Ascending aorta (tissue), 2 donors: ENCODE measurements around the gene PRAMEF20. TPM values are rescaled to one million over a fixed set of nuclear protein-coding genes. Genes with fewer than 3 reads are reported as not detected.

Source experiments
- DNase-seq, 2 donors: peaks; one replicate each; pipeline ENCODE4 v3.0.0-alpha.2; 2019; ENCODE audit warnings: low spot score in 2 of 2
- H3K27ac ChIP-seq, 2 donors: fragments of 200-600 bp; sonication (generic); one replicate each; pipeline ENCODE4 v1.5.1; 2016 to 2017; ENCODE audit warnings: mild to moderate bottlenecking in 1 of 2
- H3K27me3 ChIP-seq: fragments of 200-600 bp; sonication (generic); one replicate; pipeline ENCODE4 v1.5.1; 2017
- H3K36me3 ChIP-seq, 2 donors: fragments of 200-600 bp; sonication (generic); one replicate each; pipeline ENCODE4 v1.5.1; 2016
- H3K4me1 ChIP-seq, 2 donors: fragments of 200-600 bp; sonication (generic); one replicate each; pipeline ENCODE4 v1.5.1; 2016 to 2017; ENCODE audit warnings: mild to moderate bottlenecking in 1 of 2
- H3K4me3 ChIP-seq, 2 donors: fragments of 200-600 bp; sonication (generic); one replicate each; pipeline ENCODE4 v1.5.1; 2016 to 2017; ENCODE audit warnings: mild to moderate bottlenecking in 1 of 2
- H3K9me3 ChIP-seq, 2 donors: fragments of 200-600 bp; sonication (generic); one replicate each; pipeline ENCODE4 v1.5.1; 2016
- CTCF ChIP-seq, 3 experiments: fragments of 200-600 bp in 2 of 3; fragments of 450-650 bp in 1 of 3; sonication (generic) in 2 of 3; IDR thresholded peaks; one replicate each; pipeline ENCODE4 v1.5.1; 2016 to 2019; ENCODE audit warnings: antibody characterized with exemption in 3 of 3, mild to moderate bottlenecking in 1 of 3, moderate library complexity in 1 of 3
- intact Hi-C: fragments of 100-400 bp; cut with DNase I; formaldehyde crosslinking; loops from one replicate; pipeline ENCODE4 v1.15.1; 2023
- total RNA-seq: library from RNA; depleted of rRNA; stranded (reverse); fragments of >200 nt; gene quantifications from one replicate; pipeline ENCODE4 v1.1.0, GENCODE V29; 2016

PRAMEF20 gene
- total RNA-seq, 1 donor from 2014 or later, result not detected

DNA sequence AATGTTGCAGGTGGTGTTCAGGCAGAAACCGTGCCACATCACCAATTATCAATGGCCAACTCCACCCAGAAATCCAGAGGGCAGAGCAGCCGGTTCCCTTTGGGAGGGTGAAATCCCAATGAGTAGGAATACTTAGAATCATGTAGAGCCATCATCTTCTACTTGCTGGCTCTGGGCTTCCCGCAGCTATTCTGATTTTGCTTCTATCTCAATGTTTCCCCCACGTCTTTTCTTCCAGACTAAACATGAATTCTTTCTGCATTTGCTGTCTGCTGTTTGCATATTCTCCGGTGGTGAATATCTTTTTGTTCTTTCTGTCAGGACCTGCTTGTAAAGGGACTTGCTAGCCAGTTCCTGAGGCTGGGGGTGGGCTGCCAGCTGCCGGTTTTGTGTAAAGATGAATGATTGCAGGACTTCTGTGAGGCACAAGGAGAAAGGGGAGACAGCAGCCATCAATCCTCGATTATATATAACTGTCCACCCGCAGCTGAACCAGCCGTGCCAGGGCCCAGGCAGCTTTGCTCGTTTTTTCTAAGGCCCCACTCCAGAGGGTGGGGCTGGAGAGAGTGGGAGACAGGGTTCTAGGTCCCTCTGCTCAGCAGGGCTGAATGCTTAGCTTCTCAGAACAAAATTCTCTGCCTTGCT, 33.2 kb downstream of the PRAMEF20 start:
- no peak for DNase-seq
- H3K27ac ChIP-seq, result no peak overlapping the region
- H3K27me3 ChIP-seq, result no peaks in the 10 kb centered on the region
- no peak for TF ChIP-seq CTCF (IDR thresholded peaks at IDR 0.05)
- H3K9me3 ChIP-seq, result no peaks in the 10 kb centered on the region
- intact Hi-C loops, result no loop called here
- no peaks in the 10 kb centered on the region for H3K4me1 ChIP-seq
- no peaks in the 10 kb centered on the region for H3K36me3 ChIP-seq
- H3K4me3 ChIP-seq, result no peak overlapping the region

- Histone ChIP-seq H3K4me1 (no peaks in the 10 kb centered on the region), H3K9me3 (no peaks in the 10 kb centered on the region), H3K27me3 (no peaks in the 10 kb centered on the region), H3K4me3 (no peak overlapping the region), H3K27ac (no peak overlapping the region), H3K36me3 (no peaks in the 10 kb centered on the region)
- no peak for DNase-seq
- no peak for TF ChIP-seq CTCF (IDR thresholded peaks at IDR 0.05)
- intact Hi-C loops, result no loop called here
Measured at GRCh38 chr1:13450204-13450603, 40.0 kb downstream of the PRAMEF20 start.

DNA sequence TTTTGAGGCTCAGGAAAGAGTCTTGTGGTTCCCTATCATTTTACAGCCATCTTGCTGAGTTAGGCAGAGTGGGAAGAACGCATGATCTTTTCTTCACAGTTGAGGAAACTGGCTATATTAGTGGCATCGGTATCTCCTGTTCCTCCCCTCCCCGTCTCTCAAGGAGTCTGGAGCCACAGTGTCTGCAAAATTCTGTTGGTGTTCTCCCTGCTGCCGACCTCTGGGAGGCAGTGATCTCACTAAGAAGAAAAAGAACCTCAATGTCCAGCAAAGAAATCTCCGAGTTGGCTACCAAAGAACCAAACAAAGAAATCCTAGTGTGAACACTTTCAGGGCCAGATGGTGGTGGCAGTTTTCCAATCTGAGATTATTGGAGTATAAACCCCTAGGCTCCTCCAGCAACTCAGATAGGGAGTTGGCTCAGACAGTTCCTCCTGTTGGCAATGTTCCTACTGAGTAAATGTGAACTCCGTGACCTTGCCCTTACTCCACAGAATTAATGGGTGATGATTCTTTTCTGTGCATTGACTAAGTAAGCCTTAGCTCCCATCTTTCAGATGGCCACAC, 41.2 kb downstream of the PRAMEF20 start:
- no peak for TF ChIP-seq CTCF (IDR thresholded peaks at IDR 0.05)
- no peaks in the 10 kb centered on the region for H3K27me3 ChIP-seq
- intact Hi-C loops, result no loop called here
- no peak overlapping the region for H3K4me3 ChIP-seq
- no peaks in the 10 kb centered on the region for H3K36me3 ChIP-seq
- no peak for DNase-seq
- no peaks in the 10 kb centered on the region for H3K9me3 ChIP-seq
- H3K27ac ChIP-seq, result no peak overlapping the region
- no peaks in the 10 kb centered on the region for H3K4me1 ChIP-seq

GRCh38 chr1:13456904-13457532, 46.8 kb downstream of the PRAMEF20 start:
- TF ChIP-seq CTCF (IDR thresholded peaks at IDR 0.05), result no peak
- Histone ChIP-seq H3K27ac (no peak overlapping the region), H3K4me1 (no peaks in the 10 kb centered on the region), H3K27me3 (no peaks in the 10 kb centered on the region), H3K9me3 (no peaks in the 10 kb centered on the region), H3K36me3 (no peaks in the 10 kb centered on the region), H3K4me3 (no peak overlapping the region)
- intact Hi-C loops, result no loop called here
- DNase-seq, result no peak

DNA sequence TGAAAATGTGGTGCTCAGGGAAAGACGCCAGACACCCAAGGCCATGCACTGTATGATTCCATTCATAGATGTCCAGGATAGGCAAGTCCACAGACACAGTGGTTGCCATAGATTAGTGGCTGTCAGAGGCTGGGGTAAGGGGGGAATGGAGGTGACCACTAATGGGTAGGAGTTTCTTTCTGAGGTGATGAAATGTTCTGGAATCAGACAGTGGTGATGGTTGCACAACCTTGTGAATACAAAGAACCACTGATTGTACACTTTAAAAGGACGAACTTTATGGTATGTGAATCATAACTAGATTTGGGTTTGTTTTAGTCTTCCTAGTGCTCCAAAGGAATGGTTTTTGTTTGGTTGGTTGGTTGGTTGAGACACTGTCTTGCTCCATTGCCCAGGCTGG, 51.7 kb downstream of the PRAMEF20 start:
- H3K27ac ChIP-seq, result no peak overlapping the region
- no peak for TF ChIP-seq CTCF (IDR thresholded peaks at IDR 0.05)
- no peaks in the 10 kb centered on the region for H3K27me3 ChIP-seq
- H3K9me3 ChIP-seq, result no peaks in the 10 kb centered on the region
- H3K4me3 ChIP-seq, result no peak overlapping the region
- intact Hi-C loops, result no loop called here
- H3K36me3 ChIP-seq, result no peaks in the 10 kb centered on the region
- no peak for DNase-seq
- H3K4me1 ChIP-seq, result no peaks in the 10 kb centered on the region
